HG02870 (cell line): Measurements from ENCODE around the gene KRT222.

Source experiments
- ATAC-seq: cut with Tn5 transposase; IDR thresholded peaks from one replicate; pipeline ENCODE4 v1.9.1; 2021; ENCODE audit warnings: mild to moderate bottlenecking, moderate library complexity; ENCODE audit not compliant: unreplicated experiment

Gene KRT222

GRCh38 chr17:40659911-40660310, 5.1 kb downstream of the KRT222 start:
- no peak for ATAC-seq

- no peak for ATAC-seq
Measured at GRCh38 chr17:40658396-40658795, 6.6 kb downstream of the KRT222 start.

GRCh38 chr17:40651939-40652338, 13.0 kb downstream of the KRT222 start:
- no peak for ATAC-seq

- no peak for ATAC-seq
Measured at GRCh38 chr17:40648384-40648968, 16.5 kb downstream of the KRT222 start.

- no peak for ATAC-seq
Measured at GRCh38 chr17:40647624-40648383, 17.2 kb downstream of the KRT222 start, which contains the start of gene SMARCE1. SMARCE1 (minus strand) TSS chr17:40647818; CDS start chr17:40645802, 2,016 bp downstream.

GRCh38 chr17:40646791-40647623, 18.0 kb downstream of the KRT222 start:
- ATAC-seq, result no peak

- no peak for ATAC-seq
Measured at GRCh38 chr17:40645943-40646342, 19.0 kb downstream of the KRT222 start.

GRCh38 chr17:40645291-40645690, 19.7 kb downstream of the KRT222 start:
- no peak for ATAC-seq

- ATAC-seq, result no peak
Measured at GRCh38 chr17:40637931-40638330, 27.0 kb downstream of the KRT222 start.

GRCh38 chr17:40633871-40634270, 31.1 kb downstream of the KRT222 start:
- no peak for ATAC-seq

GRCh38 chr17:40632216-40632615, 32.8 kb downstream of the KRT222 start:
- ATAC-seq, result no peak

GRCh38 chr17:40629842-40630241, 35.1 kb downstream of the KRT222 start:
- no peak for ATAC-seq

- no peak for ATAC-seq
Measured at GRCh38 chr17:40625311-40625710, 39.7 kb downstream of the KRT222 start.

GRCh38 chr17:40623419-40624210, 41.4 kb downstream of the KRT222 start:
- ATAC-seq, result no peak

- ATAC-seq, result no peak
Measured at GRCh38 chr17:40622509-40622928, 42.5 kb downstream of the KRT222 start.

GRCh38 chr17:40621578-40621977, 43.4 kb downstream of the KRT222 start:
- no peak for ATAC-seq

GRCh38 chr17:40621019-40621418, 44.0 kb downstream of the KRT222 start:
- no peak for ATAC-seq

GRCh38 chr17:40618754-40619625, 46.0 kb downstream of the KRT222 start:
- ATAC-seq, result no peak

- no peak for ATAC-seq
Measured at GRCh38 chr17:40617678-40618240, 47.2 kb downstream of the KRT222 start.
